Amniotic epithelial cell (primary cell): ENCODE measurements around the gene DCTN2.
A peak's percentile ranks its signal among the peaks of the same experiment; 100 is the strongest.
"Not testable (repeated sequence)": the region's sequence is repeated elsewhere in the genome, so short reads cannot be mapped to it uniquely, and the experiment has no call there.

Experiments
- DNase-seq: peaks from one replicate; pipeline ENCODE4 v3.0.0-alpha.2; 2010; ENCODE audit warnings: low read depth

Gene DCTN2

DNA sequence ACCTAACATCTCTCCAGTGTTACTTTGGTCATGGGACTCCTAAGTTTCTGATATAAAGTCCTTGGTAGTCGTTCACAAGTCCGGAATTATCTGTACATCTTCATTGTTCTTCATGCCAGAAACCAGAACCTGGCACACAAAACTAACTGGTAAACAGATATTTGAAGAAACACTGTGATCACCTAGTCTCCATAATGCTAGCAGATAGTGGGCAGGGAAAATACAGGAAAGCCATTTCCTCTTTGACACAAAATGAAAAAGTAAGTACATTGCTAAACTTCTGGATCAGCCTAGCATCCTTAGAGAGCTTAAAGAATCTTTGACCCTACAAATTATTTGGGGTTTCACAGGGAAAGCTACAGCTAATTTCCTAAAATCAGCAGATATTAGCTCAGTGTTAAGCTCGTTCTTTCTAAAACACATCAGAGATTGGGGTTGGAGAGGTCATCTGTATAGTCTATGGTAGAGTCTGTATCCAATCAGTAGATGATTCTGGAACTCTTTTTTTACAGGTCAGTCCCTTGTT is 31.5 kb downstream of the DCTN2 start:
- DNase-seq = no peak

DNA sequence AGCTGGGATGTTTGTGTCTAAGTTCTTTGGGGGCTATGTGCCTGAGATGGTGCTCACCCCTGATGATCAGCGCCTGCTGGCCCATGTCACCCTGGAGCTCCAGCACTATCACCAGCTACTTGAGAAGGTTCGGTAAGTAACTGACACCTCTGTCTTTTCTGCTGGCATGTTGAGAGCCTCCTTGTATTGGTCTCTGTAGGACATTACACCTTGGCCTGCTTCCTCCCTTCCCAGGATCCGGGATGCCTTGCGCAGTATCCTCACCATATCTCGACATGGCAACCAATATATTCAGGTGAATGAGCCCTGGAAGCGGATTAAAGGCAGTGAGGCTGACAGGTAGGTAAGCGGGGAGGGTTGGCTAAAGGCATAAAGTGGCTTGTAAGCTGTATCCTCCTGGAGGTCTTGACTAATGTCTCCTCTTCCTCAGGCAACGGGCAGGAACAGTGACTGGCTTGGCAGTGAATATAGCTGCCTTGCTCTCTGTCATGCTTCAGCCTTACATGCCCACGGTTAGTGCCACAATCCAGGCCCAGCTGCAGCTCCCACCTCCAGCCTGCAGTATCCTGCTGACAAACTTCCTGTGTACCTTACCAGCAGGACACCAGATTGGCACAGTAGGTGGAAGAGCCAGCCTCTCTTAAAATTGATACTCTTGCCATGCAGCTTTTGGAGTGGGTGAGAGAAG is 32.1 kb downstream of the DCTN2 start:
- no peak for DNase-seq

- DNase-seq = not testable (repeated sequence)
These were observed 32.7 kb downstream of the DCTN2 start for GRCh38 chr12:57514246-57514645.

- DNase-seq = not testable (repeated sequence)
These were observed 33.3 kb downstream of the DCTN2 start for GRCh38 chr12:57513677-57514076.

GRCh38 chr12:57513266-57513665 is 33.7 kb downstream of the DCTN2 start:
- no peak for DNase-seq

DNA sequence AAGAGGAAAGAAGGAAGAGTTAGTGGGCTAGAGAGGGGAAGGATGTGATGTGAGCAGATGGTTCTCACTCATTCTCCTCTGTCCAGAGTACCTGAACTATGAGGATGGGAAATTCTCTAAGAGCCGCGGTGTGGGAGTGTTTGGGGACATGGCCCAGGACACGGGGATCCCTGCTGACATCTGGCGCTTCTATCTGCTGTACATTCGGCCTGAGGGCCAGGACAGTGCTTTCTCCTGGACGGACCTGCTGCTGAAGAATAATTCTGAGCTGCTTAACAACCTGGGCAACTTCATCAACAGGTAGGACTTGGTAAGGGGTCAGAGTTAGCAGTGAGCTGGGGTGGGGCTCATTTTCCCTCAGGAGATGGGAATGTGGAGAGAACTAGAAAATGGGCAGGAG is 34.3 kb downstream of the DCTN2 start:
- no peak for DNase-seq

DNA sequence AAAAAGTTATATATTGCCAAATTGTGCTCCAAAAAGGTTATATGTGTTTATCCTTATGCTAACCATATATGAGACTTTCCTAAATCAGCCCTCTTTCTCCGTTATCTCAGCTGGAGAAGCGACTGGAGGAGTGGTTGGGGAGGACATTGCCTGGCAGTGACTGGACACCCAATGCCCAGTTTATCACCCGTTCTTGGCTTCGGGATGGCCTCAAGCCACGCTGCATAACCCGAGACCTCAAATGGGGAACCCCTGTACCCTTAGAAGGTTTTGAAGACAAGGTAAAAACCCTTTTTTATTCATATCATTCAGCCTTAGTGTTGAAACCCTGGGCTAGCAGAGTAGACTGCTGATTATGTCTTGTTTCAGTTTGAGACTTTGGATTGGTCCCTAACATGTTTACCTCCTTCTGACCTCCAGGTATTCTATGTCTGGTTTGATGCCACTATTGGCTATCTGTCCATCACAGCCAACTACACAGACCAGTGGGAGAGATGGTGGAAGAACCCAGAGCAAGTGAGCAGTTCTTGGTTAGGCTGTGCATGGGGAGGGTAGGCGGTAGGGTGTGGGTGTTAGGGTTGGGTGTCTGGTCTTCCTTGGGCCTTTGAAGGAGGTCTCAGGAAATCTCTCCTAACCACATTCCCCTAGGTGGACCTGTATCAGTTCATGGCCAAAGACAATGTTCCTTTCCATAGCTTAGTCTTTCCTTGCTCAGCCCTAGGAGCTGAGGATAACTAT is 35.2 kb downstream of the DCTN2 start:
- no peak for DNase-seq

DNA sequence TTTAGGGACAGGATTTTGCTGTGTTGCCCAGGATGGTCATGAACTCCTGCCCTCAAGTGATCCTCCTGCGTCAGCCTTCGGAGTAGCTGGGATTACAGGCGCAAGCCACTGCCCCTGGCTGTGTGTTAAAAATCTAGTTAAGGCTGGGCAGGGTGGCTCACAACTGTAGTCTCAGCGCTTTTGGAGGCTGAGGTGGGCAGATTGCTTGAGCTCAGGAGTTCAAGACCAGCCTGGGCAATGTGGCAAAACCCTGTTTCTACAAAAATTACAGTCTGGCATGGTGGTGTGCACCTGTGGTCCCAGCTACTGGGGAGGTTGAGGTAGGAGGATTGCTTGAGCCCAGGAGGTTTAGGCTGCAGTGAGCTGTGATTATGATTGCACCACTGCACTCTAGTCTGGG is 35.8 kb downstream of the DCTN2 start:
- no peak for DNase-seq

GRCh38 chr12:57507796-57508195 is 39.2 kb downstream of the DCTN2 start:
- DNase-seq = not testable (repeated sequence)

DNA sequence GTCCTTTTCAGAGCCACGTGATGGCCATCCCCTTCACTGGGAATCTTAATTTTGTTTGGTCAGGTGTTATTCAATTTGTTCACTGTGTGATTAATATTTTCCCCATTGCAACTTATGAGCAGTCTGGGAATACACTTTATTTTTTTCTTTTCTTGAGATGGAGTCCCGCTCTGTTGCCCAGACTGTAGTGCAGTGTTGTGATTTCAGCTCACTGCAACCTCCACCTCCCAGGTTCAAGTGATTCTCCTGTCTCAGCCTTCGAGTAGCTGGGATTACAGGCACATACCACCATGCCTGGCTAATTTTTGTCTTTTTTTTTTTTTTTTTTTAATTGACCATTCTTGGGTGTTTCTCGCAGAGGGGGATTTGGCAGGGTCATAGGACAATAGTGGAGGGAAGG is 40.5 kb downstream of the DCTN2 start:
- not testable (repeated sequence) for DNase-seq

DNA sequence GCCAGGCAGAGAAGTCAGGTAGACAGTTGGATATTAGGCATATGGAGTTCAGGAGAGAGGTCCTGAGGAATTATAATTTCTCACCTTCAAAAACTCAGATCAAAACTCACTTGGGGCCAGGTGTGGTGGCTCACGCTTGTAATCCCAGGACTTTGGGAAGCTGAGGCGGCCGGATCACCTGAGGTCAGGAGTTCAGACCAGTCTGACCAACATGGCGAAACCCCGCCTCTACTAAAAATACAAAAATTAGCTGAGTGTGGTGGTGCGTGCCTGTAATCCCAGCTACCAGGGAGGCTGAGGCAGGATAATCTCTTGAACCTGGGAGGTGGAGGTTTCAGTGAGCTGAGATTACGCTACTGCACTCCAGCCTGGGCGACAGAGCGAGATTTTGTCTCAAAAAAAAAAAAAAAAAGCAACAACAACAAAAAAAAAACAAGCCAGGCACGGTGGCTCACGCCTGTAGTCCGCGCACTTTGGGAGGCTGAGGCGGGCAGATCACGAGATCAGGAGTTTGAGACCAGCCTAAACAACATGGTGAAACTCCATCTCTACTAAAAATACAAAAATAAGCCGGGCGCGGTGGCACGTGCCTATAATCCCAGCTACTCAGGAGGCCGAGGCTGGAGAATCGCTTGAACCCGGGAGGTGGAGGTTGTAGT is 44.6 kb downstream of the DCTN2 start:
- DNase-seq = not testable (repeated sequence)

DNA sequence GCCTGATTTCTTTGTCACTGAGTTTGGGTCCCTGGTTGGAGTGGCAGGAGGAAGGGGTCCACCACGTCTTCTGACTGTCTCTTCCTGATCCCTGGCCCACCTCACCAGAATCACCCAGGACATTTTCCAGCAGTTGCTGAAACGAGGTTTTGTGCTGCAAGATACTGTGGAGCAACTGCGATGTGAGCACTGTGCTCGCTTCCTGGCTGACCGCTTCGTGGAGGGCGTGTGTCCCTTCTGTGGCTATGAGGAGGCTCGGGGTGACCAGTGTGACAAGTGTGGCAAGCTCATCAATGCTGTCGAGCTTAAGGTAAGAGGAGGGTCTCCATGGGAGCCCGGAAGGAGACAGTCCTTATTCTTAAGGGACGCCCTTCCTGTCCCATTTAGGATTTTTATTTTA is 46.8 kb downstream of the DCTN2 start:
- no peak for DNase-seq

- DNase-seq = no peak
These were observed 48.4 kb downstream of the DCTN2 start for GRCh38 chr12:57498571-57498970.

DNA sequence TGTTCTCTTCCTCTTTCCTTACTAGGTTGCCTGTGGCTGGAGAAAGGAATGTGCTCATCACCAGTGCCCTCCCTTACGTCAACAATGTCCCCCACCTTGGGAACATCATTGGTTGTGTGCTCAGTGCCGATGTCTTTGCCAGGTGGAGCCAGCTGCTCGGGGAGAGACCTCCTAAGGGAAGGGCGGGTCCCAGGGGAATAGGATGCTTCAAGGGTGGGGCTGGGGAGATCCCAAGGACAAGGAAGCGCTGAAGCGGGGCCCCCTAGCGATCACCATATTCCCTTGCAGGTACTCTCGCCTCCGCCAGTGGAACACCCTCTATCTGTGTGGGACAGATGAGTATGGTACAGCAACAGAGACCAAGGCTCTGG is 48.9 kb downstream of the DCTN2 start:
- no peak for DNase-seq

DNA sequence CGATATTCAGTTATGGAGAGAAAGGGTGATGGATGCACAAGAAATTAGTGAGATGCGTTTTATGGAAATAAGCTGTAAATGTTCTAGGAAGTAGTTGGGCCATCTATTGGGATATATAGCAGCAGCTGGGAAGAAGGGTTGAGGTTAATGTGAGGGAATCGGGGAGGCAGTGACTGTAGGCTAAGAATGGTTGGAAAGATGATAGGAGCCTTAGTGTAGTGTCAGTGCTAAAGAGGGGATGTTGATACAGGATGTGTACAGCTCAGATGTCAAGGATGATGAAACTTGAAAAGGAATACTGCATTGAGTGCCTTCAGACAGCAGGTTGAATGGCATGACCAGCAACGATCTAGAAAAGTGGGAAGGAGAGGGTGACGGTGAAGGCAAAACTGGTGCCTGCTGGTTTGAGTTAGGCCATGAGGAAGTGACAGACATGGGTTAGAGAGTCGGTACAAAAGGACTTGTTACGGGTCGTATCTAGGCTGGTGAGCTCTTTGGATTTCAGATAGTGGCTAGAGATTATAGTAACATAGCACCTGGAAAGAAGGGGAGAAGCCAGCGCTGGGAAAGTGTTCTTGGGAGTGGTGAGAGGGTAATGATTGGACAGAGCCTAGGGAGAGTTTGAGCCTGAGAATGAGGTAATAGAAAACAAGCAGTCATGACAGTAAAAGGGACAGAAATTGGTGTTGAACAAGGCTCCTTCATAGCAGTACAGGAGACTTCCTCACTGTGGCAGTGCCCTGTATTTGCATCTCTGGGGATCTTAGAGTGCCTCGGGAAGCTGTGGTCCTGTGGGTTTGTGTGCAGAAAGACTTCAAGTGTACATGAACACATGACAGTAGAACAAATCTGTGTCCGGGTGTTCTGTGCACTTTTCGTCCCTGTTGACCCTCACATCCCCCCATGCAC is 49.5 kb downstream of the DCTN2 start:
- no peak for DNase-seq

GRCh38 chr12:57496822-57497221 is 50.2 kb downstream of the DCTN2 start:
- DNase-seq = no peak

- DNase-seq = not testable (repeated sequence)
These were observed 51.8 kb downstream of the DCTN2 start for GRCh38 chr12:57495051-57495701.

DNA sequence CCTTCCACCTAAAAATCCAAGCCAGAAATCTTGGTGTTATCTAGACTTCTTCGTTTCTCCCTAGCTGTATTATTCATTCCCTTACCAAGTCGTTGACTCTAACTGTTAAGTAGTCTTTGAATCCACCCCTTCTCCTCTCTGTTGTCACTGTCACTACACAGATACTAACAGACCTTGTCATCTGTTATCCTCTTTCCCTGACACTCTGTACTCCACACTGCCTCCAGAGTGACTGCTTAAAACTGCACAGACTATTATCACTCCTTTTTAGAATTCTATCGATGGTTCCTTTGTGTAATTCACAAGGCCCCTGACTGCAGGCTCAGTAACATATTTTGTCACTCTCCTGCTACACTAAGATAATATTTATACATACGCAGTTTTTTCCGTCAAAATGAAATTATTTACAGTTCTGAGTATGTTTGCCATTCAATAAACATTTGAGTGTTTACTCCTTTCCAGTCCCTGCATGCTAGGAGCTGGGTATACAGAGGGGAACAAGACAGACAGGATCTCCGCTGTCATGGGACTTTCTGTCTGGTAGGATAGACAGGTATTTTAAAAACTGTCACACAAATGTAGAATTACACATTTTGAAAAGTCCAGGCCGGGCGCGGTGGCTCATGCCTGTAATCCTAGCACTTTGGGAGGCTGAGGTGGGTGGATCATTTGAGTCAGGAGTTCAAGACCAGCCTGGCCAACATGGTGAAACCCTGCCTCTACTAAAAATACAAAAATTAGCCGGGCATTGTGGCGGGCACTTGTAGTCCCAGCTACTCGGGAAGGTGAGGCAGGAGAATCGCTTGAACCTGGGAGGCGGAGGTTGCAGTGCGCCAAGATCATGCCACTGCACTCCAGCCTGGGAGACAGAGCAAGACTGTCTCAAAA is 55.4 kb downstream of the DCTN2 start:
- DNase-seq = no peak

DNA sequence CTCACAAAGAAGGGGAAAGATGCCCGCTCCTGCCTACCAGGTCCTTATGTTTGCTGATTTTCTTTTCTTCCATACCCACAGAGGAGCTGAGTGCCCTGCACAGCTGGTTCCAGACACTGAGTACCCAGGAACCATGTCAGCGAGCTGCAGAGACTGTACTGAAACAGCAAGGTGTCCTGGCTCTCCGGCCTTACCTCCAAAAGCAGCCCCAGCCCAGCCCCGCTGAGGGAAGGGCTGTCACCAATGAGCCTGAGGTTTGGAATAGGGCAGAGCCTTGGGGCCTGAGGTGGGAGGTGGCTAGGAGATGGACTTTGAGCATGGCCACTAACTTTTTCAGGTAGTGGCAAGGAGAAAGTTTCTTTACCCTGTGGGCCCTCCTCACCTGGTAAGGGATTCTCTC is 56.9 kb downstream of the DCTN2 start:
- no peak for DNase-seq

DNA sequence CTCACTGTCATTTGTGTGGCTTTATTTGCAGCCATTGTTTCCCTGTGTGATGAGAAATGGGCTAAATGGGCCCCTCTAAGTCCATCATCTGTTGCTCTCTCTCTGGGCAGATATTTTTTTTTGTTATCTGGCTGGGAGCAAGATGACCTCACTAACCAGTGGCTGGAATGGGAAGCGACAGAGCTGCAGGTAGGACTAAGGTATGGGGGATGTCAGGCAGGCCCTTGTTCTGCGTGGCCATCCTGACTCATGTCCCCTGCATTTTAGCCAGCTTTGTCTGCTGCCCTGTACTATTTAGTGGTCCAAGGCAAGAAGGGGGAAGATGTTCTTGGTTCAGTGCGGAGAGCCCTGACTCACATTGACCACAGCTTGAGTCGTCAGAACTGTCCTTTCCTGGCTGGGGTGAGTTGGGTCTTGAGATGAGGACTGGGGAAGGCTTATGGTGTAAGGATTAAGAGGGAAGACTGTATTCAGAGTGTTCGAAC is 57.8 kb downstream of the DCTN2 start:
- DNase-seq = peak; percentile 43
